WERI-Rb-1 (cell line): ENCODE results near the gene SMIM7.

ENCODE experiments used
- DNase-seq: peaks from one replicate; pipeline ENCODE4 v3.0.0-alpha.2; 2020
- H3K27ac ChIP-seq: fragments of 250-450 bp; sonication (Bioruptor Pico); 2 replicates; pipeline ENCODE4 v1.5.1; 2020; ENCODE audit warnings: mild to moderate bottlenecking, moderate library complexity
- H3K27me3 ChIP-seq: fragments of 250-450 bp; sonication (Bioruptor Pico); 2 replicates; pipeline ENCODE4 v1.5.1; 2021; ENCODE audit warnings: mild to moderate bottlenecking, low read depth, moderate library complexity; ENCODE audit not compliant: insufficient read depth, severe bottlenecking
- H3K36me3 ChIP-seq: fragments of 250-450 bp; sonication (Bioruptor Pico); 2 replicates; pipeline ENCODE4 v1.5.1; 2020; ENCODE audit warnings: mild to moderate bottlenecking, moderate library complexity
- H3K4me3 ChIP-seq: 2 replicates; pipeline ENCODE4 v1.5.1; 2011; ENCODE audit warnings: low read depth, mild to moderate bottlenecking, control low read depth, low read length
- H3K9me3 ChIP-seq: fragments of 250-450 bp; sonication (Bioruptor Pico); 2 replicates; pipeline ENCODE4 v1.5.1; 2021; ENCODE audit warnings: mild to moderate bottlenecking, moderate library complexity; ENCODE audit not compliant: severe bottlenecking
- CTCF ChIP-seq: IDR thresholded peaks from 2 replicates; pipeline ENCODE4 v1.5.1; 2011; ENCODE audit warnings: low read depth, mild to moderate bottlenecking, control low read depth, inconsistent platforms, low read length

The SMIM7 gene

GRCh38 chr19:16598848-16599247, 61.1 kb downstream of the SMIM7 start:
- no peak overlapping the region for H3K27ac ChIP-seq
- no peaks in the 10 kb centered on the region for H3K27me3 ChIP-seq
- no peak overlapping the region for H3K4me3 ChIP-seq
- DNase-seq: no peak
- H3K9me3 ChIP-seq: no peaks in the 10 kb centered on the region
- H3K36me3 ChIP-seq: peaks cover 2% of the 10 kb centered on the region
- TF ChIP-seq CTCF: no peak

- no peak overlapping the region for H3K4me3 ChIP-seq
- no peak overlapping the region for H3K27ac ChIP-seq
- DNase-seq: no peak
- H3K27me3 ChIP-seq: no peaks in the 10 kb centered on the region
- H3K36me3 ChIP-seq: no peaks in the 10 kb centered on the region; the same call in 1 of the 2 replicates
- no peaks in the 10 kb centered on the region for H3K9me3 ChIP-seq
- TF ChIP-seq CTCF: no peak
Measured at GRCh38 chr19:16596399-16596798, 63.5 kb downstream of the SMIM7 start.
